GM18505 (cell line): Measurements from ENCODE around the gene INTS1.
"Not testable (repeated sequence)": the region's sequence is repeated elsewhere in the genome, so short reads cannot be mapped to it uniquely, and the experiment has no call there.

Source experiments
- ATAC-seq: cut with Tn5 transposase; IDR thresholded peaks from one replicate; pipeline ENCODE4 v1.9.1; 2021; ENCODE audit not compliant: unreplicated experiment
- POLR2A ChIP-seq: IDR thresholded peaks from 4 replicates; pipeline ENCODE4 v1.6.1; 2011; ENCODE audit warnings: borderline replicate concordance; ENCODE audit not compliant: insufficient read depth, insufficient read length; ENCODE audit errors: extremely low read depth

INTS1 gene

DNA sequence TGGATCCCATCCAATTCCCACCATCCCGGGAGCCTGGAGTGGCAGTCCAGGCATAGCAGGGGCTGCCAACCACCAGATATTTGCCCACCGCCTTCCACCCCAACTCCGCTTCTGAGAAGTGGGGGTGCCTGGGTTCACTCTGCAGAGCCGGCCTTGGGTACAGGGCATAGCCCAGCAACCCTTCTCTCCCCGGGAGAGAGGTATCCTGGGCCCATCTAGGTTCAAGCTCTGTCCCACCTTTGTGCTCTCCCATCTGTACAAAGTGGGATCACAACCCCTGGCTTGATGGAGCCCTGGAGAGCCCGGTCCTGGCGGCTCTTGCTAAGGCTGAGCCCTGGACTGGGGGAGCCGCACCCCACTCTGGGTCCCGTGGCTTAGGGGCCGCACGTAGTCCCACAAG, 57.1 kb downstream of the INTS1 start:
- TF ChIP-seq POLR2A, result no peak
- no peak for ATAC-seq

DNA sequence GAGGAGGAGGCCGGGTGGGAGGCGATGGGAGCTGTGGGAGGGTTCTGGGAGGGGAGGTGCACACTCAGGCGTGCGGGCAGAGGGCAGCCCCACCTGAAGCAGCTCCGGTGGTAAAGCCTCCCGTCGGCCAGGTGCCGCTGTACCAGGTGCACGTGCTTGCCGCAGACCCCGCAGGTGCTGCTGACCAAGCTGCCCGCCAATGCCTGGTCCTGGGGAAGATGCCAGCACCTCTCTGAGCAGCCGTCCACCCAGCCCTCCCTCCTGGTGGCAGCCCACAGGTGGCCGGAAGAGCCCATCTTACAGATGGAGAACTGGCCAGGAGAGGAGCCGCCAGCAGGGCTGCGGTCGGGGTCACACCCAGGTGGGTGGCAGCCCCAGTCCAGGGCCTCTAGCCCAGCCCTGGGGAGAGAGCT, 57.6 kb downstream of the INTS1 start:
- no peak for TF ChIP-seq POLR2A
- ATAC-seq, result no peak

DNA sequence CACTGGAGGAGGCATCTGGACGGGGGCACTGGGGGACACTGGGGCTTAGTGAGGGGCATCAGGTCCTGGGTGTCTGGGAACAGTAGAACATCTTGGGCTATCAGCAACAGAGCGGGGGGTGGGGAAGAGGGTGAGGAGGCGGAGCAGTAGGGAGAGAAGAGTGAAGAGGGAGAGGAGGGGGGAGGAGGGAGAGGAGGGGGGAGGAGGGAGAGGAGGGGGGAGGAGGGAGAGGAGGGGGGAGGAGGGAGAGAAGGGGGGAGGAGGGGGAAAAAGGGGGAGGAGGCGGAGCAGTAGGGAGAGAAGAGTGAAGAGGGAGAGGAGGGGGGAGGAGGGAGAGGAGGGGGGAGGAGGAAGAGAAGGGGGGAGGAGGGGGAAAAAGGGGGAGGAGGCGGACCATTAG, 58.2 kb downstream of the INTS1 start:
- ATAC-seq, result not testable (repeated sequence)

DNA sequence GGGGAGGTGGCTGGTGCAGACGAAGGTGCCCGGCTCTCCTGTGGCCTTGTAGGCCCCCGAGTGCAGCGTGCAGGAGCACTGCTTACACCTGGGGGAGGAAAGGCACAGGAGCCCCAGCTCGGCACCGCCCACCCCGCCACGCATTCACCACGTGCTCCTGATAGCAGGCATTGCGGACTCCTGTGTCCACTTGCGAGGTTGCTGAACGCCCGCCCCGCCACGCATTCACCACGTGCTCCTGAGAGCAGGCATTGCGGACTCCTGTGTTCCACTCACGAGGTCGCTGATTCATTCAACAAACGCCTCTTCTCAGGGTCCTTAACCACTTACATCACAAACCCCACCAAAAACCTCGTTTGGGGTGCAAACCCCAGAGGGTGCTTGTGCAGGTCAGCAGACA, 58.8 kb downstream of the INTS1 start:
- ATAC-seq, result no peak
- TF ChIP-seq POLR2A, result no peak

DNA sequence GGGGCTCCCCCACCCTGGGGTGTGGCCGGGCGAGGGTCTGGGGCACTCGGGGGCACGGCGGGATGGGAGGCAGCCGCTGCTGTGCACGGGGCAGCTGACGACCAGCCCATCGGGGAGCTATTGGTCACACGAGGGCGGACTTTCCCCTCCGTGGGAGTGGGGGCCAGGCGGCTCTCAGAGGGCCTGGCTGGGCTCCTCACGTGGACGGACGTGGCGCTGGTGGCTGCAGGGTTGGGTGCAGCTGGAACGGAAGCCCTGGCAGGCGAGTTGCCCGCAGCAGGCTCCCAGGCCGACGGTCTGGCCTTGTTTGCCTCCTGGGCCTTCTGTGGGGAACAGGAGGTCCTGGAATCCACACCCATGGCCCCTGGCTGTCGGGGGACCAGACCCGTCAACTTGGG, 59.3 kb downstream of the INTS1 start:
- ATAC-seq, result no peak
- no peak for TF ChIP-seq POLR2A

DNA sequence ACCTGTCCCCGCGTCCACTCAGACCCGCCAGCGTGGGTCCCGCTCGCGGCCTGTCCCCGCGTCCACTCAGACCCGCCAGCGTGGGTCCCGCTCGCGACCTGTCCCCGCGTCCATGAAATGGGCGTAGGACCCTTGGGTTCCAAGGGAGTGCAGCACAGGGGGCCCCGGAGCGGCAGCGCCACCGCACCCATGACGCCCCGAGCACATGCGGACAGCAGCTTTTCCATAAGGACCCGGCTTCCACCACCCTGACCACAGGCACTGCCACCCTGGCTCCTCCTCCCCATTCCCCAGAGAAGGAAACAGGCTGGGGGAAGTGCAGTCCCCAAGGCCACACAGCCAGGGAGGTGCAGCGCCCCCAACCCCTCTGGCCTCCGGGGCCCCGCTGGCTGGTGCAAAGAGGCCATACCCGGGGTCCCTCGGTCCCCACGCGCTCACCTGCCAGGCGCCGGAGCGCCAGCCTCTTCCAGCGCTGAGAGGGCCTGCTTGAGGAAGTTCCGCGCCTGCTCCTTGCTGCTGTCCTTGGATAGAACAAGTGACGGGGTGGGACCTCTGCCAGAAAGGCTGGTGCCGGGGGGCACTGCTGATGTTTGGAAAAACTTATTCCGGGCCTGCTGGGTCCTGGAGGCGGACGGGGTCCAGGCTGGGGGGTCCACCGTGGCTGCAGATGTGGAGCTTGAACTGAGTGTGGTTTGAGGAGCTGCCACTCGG, 59.8 kb downstream of the INTS1 start:
- no peak for ATAC-seq
- TF ChIP-seq POLR2A, result no peak

DNA sequence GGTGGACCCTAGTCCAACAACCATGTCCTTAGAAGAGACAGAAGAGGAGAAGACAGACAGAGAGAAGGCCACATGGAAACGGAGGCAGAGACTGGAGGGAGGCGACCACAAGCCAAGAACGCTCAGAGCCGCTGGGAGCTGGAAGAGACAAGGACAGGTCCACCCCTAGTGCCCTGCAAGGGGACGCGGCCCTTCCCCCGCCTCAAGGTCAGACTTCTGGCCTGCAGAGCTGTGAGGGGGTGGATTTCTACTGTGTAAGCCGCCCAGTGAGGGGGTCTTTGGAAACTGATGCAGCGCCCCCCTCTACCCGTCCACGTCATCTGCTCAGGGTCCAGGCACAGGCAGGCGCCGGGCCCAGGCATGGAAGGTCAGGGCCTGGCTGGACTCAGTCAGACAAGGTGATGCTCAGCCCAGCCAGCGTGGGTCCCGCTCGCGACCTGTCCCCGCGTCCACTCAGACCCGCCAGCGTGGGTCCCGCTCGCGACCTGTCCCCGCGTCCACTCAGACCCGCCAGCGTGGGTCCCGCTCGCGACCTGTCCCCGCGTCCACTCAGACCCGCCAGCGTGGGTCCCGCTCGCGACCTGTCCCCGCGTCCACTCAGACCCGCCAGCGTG, 60.5 kb downstream of the INTS1 start:
- ATAC-seq, result not testable (repeated sequence)

DNA sequence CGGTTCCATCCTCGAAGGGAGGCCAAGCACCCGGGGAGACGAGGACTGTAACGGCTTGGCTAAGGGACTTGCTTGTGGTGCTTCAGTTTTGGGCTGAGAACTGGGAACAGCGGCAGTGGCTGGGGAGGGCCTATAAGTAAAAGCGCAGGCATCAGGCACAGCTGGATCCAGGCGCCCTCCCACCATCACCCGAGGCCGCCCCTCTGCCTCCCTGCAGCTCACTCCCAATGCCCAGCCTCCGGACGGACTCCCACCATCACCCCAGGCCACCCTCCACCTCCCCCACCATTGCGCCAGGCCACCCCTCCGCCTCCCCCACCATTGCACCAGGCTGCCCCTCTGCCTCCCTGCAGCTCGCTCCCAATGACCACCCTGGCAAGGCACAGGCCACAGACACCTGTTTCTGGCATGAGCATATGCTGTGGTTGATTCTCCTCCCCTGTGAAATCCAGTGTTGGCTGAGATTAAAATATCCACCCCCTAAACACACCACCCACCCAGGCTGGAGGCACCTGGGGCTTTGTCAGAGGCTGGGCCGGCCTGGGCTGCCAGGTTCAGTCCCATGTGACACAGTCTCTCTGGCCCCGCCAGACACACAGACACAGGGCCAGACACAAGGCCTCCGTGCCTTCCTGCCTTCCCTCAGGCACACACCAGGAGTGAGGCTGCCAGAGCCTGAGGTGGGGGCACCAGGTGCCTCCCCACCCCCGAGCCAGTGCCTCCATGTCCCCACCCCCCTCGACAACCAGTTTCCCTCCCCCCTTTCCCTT, 61.6 kb downstream of the INTS1 start:
- TF ChIP-seq POLR2A, result no peak
- ATAC-seq, result no peak

DNA sequence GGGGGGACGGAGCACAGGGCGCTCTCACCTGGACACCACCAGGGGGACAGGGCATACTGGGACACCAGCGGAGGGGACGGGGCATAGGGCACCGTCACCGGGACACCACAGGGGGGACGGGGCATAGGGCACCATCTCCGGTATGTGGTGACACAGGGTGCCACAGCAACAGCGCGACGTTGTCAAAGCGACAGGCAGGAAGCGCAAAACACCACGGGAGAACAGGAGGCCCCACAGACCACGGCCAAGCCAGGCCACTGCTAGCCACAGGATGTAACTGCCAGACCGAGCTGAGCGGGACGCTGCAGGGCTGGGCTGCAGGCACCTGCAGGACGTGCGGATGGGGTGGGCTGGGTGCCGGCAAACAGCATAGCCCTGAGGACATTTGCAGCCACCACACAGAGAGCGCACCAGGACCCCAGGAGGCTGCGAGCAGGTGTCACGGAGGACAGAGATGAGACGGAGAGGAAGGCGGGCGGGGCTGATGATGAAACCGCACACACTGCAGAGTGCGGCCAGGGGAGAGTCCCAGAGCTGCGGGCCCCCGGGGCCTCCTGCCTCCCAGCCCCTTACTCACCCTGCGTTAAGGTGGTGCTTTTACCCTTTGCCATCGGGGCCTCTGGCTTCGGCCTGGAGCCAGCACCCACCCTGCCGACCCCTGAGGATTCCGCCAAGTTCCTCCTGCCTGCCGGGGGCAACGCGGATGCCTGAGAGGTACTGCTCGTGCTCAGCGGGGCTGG, 62.4 kb downstream of the INTS1 start:
- no peak for TF ChIP-seq POLR2A
- ATAC-seq, result no peak

DNA sequence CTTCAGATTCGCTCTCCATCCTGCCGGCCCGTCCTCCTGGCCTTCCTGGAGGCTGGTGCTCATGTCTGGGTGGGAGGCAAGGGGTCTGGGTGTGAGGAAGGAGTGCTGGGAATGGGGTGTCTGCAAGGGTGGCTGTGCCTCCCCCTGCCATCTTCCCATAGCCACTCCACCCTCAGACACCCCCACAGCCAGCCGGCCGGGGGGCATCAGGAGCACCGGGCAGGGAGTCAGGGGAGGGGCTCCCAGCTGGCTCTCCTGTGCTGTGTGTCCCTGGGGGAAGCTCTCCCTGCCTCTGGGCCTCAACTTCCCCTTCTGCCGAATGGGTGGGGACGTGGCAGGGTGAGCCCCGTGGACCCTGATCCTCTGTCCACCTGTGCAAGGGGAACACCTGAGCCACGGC, 63.6 kb downstream of the INTS1 start:
- TF ChIP-seq POLR2A, result no peak
- no peak for ATAC-seq

DNA sequence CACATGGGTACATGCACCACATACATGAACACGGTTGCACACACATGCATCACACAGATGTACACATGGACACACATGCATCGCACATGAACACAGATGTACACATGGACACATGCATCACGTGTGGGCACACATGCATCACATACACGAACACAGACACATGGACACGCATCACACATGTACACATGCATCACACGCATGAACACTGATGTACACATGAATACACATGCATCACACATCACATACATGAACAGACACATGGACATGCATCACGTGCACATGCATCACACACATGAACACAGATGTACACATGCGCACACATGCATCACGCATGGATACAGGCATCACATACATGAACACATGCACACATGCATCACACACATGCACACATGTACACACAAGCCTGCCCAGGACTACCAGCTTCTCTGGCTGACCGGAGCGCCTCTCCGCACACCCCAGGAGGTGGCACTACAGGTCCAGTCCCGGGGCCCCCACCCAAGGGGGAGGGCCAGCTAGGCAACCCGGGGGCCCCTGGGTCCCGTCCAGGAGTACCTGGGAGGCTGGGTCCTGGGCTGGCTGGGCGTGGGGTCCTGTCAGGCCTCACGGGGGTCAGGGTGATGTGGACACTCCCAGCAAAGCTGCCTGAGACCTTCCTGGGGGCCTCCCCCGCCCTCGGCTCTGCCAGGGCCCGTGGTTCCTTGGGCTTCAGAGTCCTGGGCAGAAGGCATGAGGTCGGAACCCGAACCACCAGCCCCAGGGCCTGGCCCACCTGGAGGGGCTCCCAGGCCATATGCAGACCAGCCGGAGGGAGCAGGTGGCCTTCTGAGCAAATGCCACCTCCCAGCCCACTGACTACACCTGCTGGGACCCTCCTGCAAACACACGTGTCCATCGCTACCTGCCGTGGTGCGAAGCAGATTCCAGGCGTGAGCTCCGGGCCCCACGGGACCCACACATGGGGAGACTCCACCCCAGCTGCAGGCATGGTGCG, 64.5 kb downstream of the INTS1 start:
- ATAC-seq, result no peak

DNA sequence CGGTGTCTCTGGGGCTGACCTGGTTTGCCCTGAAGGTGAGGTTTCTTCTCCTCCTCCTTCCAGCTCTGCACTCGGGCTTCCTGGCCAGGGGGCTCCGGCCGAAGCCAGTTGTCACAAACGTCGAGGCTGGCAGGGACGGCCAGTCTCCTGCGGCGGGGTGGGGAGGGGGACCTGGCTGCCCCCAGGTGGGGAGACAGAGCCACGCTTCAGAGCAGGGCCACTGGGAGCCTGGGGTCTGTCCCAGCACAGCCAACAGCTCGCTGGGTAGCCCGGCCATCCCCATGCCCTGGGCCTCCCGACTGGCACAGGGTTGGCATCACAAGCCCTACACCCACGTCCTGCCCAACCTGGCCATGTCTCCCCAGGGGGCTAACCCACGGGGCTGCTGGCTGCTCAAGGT, 65.4 kb downstream of the INTS1 start:
- no peak for ATAC-seq
- TF ChIP-seq POLR2A, result no peak

More for the DNA sequence above, 64.5 kb downstream of the INTS1 start:
- TF ChIP-seq POLR2A, result no peak

DNA sequence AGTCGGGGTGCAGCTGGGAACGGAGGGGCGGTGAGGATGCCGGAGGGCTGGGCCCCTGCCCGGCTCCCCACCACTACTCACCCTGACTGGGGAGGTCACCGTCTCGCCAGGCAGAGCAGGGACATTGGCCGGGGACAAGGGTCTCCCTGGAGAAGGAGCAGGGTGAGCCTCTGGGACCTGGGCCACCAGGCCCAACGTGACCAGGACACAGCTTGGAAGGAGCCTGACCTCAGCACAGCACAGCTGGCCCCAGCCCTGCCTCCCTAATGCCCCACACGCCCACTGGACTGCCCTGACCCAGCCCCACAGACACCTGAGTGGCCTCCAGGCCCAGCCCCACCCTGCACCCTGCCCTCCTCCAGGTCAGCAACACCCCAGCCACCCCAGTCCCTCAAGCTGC, 66.0 kb downstream of the INTS1 start:
- ATAC-seq, result no peak
- TF ChIP-seq POLR2A, result no peak
